ENCODE measurements around the gene PREP.

Gene PREP

DNA sequence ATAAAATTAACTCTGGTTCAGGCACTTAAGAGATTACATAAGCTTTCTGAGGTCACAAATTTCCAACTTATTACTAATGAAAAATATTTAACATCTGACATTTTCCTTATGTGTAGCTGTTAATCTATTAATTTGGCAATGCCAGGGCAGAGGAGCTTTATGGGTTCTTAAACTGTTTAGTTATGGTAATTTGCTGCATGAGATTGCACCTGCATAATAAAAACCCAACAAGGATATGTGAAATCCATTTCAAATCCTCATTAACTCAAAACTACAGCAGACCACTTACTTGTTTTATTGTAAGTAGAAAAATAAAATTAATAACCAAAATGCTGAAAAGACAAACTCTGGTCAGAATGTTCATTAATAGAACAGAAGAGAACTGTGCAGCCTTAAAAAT, 98.1 kb downstream of the PREP start:
- no peak for DNase-seq

GRCh38 chr6:105304366-105304765, 98.5 kb downstream of the PREP start:
- DNase-seq = no peak

DNA sequence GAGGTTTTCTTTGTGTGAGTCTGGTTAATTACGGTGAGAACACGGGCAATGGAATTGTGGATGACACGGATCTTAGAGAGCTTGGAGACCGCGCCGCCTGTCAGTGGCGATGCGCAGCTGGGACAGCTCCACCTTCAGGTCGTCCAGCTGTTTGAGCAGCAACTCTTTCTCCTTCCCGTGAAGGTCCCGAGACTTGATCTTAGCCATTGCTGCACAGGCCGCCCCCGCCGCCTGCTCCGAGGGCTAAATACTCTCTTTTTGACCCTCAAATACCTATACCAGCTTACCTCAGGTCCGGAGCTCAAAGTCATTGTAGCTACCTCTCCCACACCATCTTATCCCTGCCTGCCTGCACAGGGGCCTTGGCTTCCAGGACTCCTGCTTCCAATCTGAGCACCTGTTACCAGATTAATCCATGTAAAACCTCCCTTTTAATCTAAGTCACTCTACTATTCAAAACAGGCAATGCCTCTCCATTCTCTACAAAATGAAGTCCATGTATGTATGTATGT, 100.2 kb downstream of the PREP start:
- DNase-seq = no peak

- no peak for DNase-seq
Observed at GRCh38 chr6:105301756-105302616, 100.9 kb downstream of the PREP start.

- no peak for DNase-seq
Observed at GRCh38 chr6:105301072-105301503, 101.8 kb downstream of the PREP start.

DNA sequence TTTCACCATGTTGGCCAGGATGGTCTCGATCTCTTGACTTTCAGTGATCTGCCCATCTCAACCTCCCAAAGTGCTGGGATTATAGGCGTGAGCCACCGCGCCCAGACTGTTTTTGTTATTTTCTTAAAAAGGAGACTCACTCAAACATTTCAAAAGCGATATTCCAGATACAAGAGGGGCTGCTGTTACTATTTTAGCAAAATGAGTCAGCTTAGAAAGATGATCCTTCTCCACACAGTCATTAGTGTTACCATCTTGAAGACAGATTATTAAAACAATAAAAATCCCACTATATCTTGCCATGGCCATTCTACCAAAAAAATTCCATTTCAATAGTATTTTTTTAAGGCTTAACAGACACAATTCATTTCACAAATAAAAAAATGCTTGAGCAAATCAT, 102.8 kb downstream of the PREP start:
- no peak for DNase-seq

DNA sequence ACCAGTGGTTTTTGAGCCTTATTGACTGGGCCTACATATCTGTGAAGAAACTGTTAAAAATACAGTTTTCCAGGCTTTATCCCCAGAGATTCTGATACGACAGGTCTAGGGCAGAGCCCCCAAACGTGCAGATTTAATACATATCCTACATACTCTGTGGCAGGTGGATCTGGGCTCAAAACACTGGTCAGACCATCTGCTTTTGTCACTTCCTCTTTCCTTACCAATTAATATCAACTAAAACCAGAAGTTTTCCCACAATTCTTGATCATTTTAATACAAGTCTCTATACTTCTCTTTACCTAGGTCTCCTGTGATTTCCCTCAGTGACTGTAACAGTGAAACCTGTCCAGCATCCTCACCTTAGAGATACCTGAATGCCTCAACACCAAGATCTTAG, 108.8 kb downstream of the PREP start:
- no peak for DNase-seq

GRCh38 chr6:105292689-105293339, 110.1 kb downstream of the PREP start:
- DNase-seq = no peak

DNA sequence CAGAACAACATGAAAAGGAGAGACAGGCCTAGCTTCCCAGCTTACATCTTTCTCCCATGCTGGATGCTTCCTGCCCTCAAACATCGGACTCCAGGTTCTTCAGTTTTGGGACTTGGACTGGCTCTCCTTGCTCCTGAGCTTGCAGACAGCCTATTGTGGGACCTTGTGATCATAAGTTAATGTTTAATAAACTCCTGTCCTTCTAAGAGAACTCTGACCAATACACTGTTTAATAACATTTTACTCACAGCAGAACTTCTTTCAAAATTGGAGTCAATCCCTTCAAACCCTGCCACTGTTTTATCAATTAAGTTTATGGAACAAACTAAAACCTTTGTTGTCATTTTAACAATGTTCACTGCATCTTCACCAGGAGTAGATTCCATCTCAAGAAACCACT, 111.4 kb downstream of the PREP start:
- DNase-seq = no peak

GRCh38 chr6:105282631-105283585, 120.0 kb downstream of the PREP start:
- DNase-seq = no peak

DNA sequence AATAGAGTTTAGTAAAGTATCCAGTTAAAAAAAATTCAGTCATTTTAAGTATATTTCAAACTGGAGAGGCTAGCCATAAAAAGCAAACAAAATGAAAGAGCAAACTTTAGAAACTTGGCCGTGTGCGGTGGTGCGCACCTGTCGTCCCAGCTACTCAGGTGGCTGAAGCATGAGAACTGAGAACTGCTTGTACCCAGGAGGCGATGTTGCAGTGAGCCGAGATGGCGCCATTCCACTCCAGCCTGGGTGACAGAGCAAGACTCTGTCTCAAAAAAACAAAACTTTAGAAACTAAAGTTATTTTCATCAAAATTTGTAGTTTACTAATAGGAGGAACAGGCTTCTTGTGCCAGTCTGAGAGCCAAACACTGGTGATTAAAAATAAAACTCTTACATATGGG, 122.8 kb downstream of the PREP start:
- no peak for DNase-seq

- no peak for DNase-seq
Observed at GRCh38 chr6:105279463-105279862, 123.4 kb downstream of the PREP start.

DNA sequence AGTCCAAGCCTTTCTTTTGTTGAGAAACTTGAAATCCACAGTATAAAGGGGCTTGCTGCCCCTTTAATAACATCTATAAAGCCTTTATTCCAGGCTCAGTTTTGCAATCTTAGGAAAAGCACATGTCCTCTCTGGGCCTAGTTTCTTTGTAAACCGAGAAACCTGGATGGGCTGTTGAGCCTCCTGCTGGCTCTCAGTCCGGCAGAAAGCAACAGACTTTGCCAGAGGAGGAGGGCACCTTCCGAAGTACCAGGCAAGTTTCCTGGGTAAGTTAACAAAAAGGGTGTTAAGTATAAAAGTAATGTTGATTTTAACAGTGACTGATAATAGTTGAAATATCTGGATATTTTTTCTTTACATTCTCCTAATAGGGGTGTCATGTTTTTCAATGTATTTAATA, 124.1 kb downstream of the PREP start:
- no peak for DNase-seq

DNA sequence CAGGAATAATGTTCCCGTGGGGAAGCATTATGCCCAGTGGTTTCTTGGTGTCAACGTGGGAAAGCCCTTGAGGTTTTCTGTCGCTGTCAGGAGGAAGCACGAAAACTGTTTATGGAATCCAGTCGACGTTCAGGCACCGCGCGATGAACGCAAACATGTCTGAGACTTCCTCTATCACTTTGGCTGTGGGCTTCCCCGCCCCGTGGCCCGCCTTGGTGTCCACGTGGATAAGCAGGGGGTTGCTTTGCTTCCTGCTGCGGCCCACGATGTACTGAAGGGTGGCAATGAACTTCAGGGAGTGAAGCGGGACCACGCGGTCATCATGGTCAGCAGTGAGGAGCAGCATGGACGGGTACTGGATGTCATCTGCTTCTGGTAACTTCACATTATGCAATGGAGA, 124.8 kb downstream of the PREP start:
- no peak for DNase-seq

- DNase-seq = no peak
Observed at GRCh38 chr6:105276374-105276773, 126.5 kb downstream of the PREP start.

DNA sequence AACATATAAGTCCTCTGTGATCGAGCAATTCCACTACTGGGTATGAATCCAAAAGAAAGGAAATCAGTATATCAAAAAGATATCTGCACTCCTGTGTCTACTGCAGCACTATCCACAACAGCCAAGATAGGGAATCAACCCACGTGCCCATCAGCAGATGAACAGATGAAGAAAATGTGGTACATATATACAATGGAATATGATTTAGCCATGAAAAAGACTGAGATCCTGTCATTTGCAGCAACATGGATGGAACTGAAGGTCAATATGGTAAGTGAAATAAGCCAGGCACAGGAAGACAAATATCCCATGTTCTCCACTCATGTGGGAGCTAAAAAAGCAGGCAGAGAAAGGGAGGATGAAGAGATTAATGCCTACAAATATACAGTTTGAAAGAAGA, 127.3 kb downstream of the PREP start:
- DNase-seq = no peak

DNA sequence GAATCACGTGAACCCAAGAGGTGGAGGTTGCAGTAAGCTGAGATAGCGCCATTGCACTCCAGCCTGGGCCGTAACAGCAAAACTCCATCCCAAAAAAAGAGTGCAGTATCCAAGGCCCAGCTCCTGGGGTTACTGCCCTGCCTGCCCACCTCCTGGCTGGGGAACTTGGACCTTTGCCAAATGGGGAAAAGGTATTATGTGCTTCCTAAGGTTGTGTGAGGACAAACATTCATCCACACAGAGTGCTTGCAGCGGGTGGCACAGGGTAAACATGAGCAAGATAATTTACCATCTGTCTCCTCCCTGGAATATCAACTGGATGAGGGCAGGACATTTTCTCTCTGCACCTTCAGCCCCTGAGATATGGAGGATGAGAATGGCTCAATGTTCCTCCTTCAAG, 128.2 kb downstream of the PREP start:
- DNase-seq = no peak

DNA sequence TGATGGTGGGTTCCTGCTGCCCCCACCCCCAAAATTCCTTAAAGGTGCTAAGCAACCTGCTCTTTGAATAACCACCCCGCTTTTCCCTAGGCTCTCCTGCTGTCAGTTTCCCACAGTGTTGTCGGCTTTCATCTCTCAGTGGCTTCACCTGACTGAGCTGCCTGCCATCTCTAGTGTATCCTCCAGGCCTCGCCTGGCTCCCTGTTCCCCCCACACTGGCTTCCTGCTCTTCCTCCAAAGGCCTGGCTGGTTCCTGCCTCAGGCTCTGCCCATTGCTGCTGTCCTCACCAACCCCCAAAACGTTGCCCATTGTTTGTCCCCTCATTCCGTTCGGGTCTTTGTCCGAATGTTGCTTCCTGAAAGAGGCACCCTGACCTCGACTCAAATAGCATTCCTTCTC, 129.3 kb downstream of the PREP start:
- DNase-seq = no peak

GRCh38 chr6:105272786-105273185, 130.1 kb downstream of the PREP start:
- no peak for DNase-seq

DNA sequence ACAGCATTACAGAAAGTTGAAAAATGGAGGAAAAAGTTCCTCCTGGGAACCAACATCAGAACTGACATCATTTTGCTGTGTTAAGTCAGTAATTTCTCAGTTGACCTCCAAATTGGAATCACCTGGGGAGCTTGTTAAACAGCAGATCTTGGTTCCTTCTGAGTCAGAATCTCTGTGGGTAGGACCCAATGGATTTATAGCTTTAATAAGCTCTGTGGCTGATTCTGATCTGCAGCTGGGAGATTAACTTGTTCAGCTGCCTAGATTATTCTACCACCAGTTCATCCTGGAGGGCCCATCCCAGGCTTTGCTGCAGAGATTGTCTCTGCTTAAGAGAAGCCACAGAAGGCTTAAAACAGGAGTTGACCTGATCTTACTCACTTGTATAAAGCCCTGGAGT, 132.4 kb downstream of the PREP start:
- no peak for DNase-seq

DNA sequence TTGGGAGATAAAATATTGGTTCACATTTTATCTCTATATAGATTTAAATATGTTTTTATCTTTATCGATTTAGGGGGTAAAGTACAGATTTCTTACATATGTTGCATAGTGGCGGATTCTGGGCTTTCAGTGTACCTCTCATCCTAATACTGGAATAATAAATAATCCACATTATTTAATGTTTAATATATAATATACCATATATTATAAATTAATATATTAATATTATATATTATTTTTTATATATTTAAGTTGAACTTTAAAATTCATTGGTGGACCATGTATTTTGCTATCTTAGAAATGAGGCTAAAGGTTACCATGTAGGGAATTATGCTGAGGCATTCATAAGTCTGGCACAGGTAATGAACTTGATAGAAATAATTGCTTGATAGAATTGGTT, 133.5 kb downstream of the PREP start:
- no peak for DNase-seq

DNA sequence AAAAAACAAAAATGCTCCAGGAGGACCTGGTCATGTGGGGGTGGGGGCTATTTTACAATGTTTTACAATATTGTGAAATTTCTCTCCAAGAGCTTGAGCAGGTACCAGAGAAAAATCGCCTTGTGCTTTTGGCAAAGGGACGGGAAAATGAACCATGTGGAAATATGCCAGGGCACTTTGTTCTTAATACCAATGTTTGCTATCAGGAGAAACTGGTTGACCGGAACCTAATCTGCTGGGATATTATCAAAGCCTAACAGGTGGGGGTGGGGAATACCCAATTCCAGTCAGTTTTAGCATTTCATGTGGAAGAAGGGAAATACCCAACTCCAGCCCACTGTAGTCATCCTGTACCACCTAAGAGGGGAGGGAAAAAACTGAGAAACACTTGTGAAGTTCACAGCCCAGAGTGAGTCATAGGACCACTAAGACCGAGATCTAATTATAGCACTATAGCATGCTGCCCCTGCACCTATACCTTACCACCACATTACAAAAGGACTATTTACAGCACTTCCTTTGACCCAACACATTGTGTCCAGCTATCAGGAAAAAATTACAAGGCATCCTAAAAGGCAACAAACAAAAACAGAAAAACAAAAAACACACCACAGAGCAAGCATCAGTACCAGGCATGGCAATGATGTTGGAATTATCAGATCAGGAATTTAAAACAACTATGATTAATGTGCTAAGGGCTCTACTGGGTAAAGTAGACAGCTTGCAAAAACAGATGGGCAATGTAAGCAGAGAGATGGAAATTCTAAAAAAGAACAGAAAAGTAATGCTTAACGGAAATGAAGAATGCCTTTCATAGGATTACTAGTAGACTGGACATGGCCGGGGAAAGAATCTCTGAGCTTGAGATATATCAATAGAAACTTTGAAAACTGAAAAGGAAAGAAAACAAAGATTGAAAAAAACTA, 138.9 kb downstream of the PREP start:
- DNase-seq = no peak

Data from NCI-H2081 treated with DMSO at 0.1 percent for 48 hours (cell line).